HEK293 (cell line): ENCODE data around the gene ARHGEF4.
A peak's percentile ranks its signal among the peaks of the same experiment; 100 is the strongest.
"Not testable (repeated sequence)": the region's sequence is repeated elsewhere in the genome, so short reads cannot be mapped to it uniquely, and the experiment has no call there.

ENCODE experiments used
- CTCF ChIA-PET: fragments of 350-600 bp; formaldehyde crosslinking; extraction: SDS; loops from one replicate; lab custom pipeline; 2021; ENCODE audit warnings: antibody characterized with exemption; lab: Yijun Ruan, JAX
- POLR2A ChIA-PET: fragments of 300-600 bp; formaldehyde crosslinking; extraction: SDS; loops from one replicate; lab custom pipeline; 2020; ENCODE audit warnings: antibody characterized with exemption, inconsistent platforms; lab: Yijun Ruan, JAX
- H3K27ac ChIP-seq: fragments of 200-500 bp; sonication (Bioruptor generic); 2 replicates; pipeline ENCODE4 v1.5.1; 2014; ENCODE audit warnings: low read depth, low read length, control low read depth, inconsistent platforms; ENCODE audit errors: extremely low read depth
- H3K36me3 ChIP-seq, 2 experiments: fragments of 200-500 bp in 1 of 2; sonication (Bioruptor generic) in 1 of 2; 1 replicate in 1 of 2; 2 replicates in 1 of 2; pipeline ENCODE4 v1.5.1; 2014 to 2017; ENCODE audit warnings: inconsistent platforms in 2 of 2, low read length in 2 of 2; ENCODE audit not compliant: control insufficient read depth in 2 of 2, insufficient read depth in 1 of 2
- H3K4me1 ChIP-seq: fragments of 200-500 bp; sonication (Bioruptor generic); 2 replicates; pipeline ENCODE4 v1.5.1; 2014; ENCODE audit warnings: mild to moderate bottlenecking, low read length, inconsistent platforms; ENCODE audit not compliant: control insufficient read depth, insufficient read depth
- H3K4me3 ChIP-seq: 2 replicates; pipeline ENCODE4 v1.5.1; 2011; ENCODE audit warnings: low read depth, mild to moderate bottlenecking, control low read depth, low read length, moderate library complexity
- H3K9me3 ChIP-seq: fragments of 200-500 bp; sonication (Bioruptor generic); 2 replicates; pipeline ENCODE4 v1.5.1; 2014; ENCODE audit warnings: low read depth, low read length, inconsistent platforms; ENCODE audit not compliant: control insufficient read depth, insufficient read depth
- HIC1 ChIP-seq: fragments of 450-650 bp; formaldehyde crosslinking; IDR thresholded peaks from 2 replicates; pipeline ENCODE4 v1.5.1; 2016; ENCODE audit warnings: missing biosample characterization, missing genetic modification characterization
- INSM2 ChIP-seq: fragments of 450-650 bp; formaldehyde crosslinking; IDR thresholded peaks from 2 replicates; pipeline ENCODE4 v1.5.1; 2016; ENCODE audit warnings: missing biosample characterization, missing genetic modification characterization
- KLF16 ChIP-seq: fragments of 450-650 bp; formaldehyde crosslinking; IDR thresholded peaks from 2 replicates; pipeline ENCODE4 v1.5.1; 2017; ENCODE audit warnings: missing biosample characterization, missing genetic modification characterization
- OVOL3 ChIP-seq: fragments of 450-650 bp; formaldehyde crosslinking; IDR thresholded peaks from 2 replicates; pipeline ENCODE4 v1.5.1; 2016; ENCODE audit warnings: missing biosample characterization, missing genetic modification characterization
- PATZ1 ChIP-seq: fragments of 450-650 bp; formaldehyde crosslinking; IDR thresholded peaks from 2 replicates; pipeline ENCODE4 v1.5.1; 2016; ENCODE audit warnings: missing biosample characterization, missing genetic modification characterization
- REST ChIP-seq: fragments of 450-650 bp; formaldehyde crosslinking; IDR thresholded peaks from 2 replicates; pipeline ENCODE4 v1.5.1; 2016; ENCODE audit warnings: missing biosample characterization, missing genetic modification characterization
- ZBTB17 ChIP-seq: fragments of 450-650 bp; formaldehyde crosslinking; IDR thresholded peaks from 2 replicates; pipeline ENCODE4 v1.5.1; 2016; ENCODE audit warnings: missing biosample characterization, missing genetic modification characterization
- ZNF121 ChIP-seq: fragments of 450-650 bp; formaldehyde crosslinking; IDR thresholded peaks from 2 replicates; pipeline ENCODE4 v1.5.1; 2016; ENCODE audit warnings: missing biosample characterization, missing genetic modification characterization
- ZNF174 ChIP-seq: fragments of 450-650 bp; formaldehyde crosslinking; IDR thresholded peaks from 2 replicates; pipeline ENCODE4 v1.5.0; 2017; ENCODE audit warnings: missing biosample characterization, mild to moderate bottlenecking, missing genetic modification characterization
- ZNF214 ChIP-seq: fragments of 450-650 bp; formaldehyde crosslinking; IDR thresholded peaks from 2 replicates; pipeline ENCODE4 v1.5.1; 2017; ENCODE audit warnings: missing biosample characterization, mild to moderate bottlenecking, missing genetic modification characterization, borderline replicate concordance
- ZNF37A ChIP-seq: fragments of 450-650 bp; IDR thresholded peaks from 2 replicates; pipeline ENCODE4 v1.5.1; 2018; ENCODE audit warnings: missing biosample characterization, missing genetic modification characterization
- ZNF404 ChIP-seq: fragments of 450-650 bp; formaldehyde crosslinking; IDR thresholded peaks from 2 replicates; pipeline ENCODE4 v1.5.1; 2017; ENCODE audit warnings: missing biosample characterization, missing genetic modification characterization
- ZNF426 ChIP-seq: fragments of 450-650 bp; formaldehyde crosslinking; IDR thresholded peaks from 2 replicates; pipeline ENCODE4 v1.5.1; 2017; ENCODE audit warnings: missing biosample characterization, missing genetic modification characterization, mild to moderate bottlenecking, inconsistent platforms, moderate library complexity
- ZNF433 ChIP-seq: fragments of 450-650 bp; formaldehyde crosslinking; IDR thresholded peaks from 2 replicates; pipeline ENCODE4 v1.5.1; 2016; ENCODE audit warnings: missing biosample characterization, missing genetic modification characterization, low read depth
- ZNF501 ChIP-seq: fragments of 450-650 bp; formaldehyde crosslinking; IDR thresholded peaks from 2 replicates; pipeline ENCODE4 v1.5.1; 2016; ENCODE audit warnings: missing biosample characterization, missing genetic modification characterization
- ZNF571 ChIP-seq: fragments of 450-650 bp; formaldehyde crosslinking; IDR thresholded peaks from 2 replicates; pipeline ENCODE4 v1.5.0; 2017; ENCODE audit warnings: missing biosample characterization, missing genetic modification characterization
- ZNF768 ChIP-seq: fragments of 450-650 bp; formaldehyde crosslinking; IDR thresholded peaks from 2 replicates; pipeline ENCODE4 v1.5.1; 2018; ENCODE audit warnings: missing biosample characterization, mild to moderate bottlenecking, missing genetic modification characterization
- ZNF777 ChIP-seq: fragments of 450-650 bp; formaldehyde crosslinking; IDR thresholded peaks from 2 replicates; pipeline ENCODE4 v1.5.1; 2017; ENCODE audit warnings: missing biosample characterization, missing genetic modification characterization, borderline replicate concordance
- ZNF843 ChIP-seq: fragments of 450-650 bp; formaldehyde crosslinking; IDR thresholded peaks from 2 replicates; pipeline ENCODE4 v1.5.1; 2016; ENCODE audit warnings: missing biosample characterization, missing genetic modification characterization

ARHGEF4 gene

GRCh38 chr2:131067465-131068125 lies 230.9 kb downstream of the ARHGEF4 start (continued):
- no peak for TF ChIP-seq REST (tag by site-specific recombination)
- no peak for TF ChIP-seq PATZ1

GRCh38 chr2:131068172-131068571 lies 231.5 kb downstream of the ARHGEF4 start:
- H3K27ac ChIP-seq, CTCF ChIA-PET, H3K4me3 ChIP-seq, H3K9me3 ChIP-seq: not testable (repeated sequence)
- peak; percentile 60; the same call in 1 of the 2 replicates for TF ChIP-seq ZNF121 (tag by site-specific recombination)
- TF ChIP-seq, all 188 proteins: peak for 1; not testable (repeated sequence) for 187
- Histone ChIP-seq H3K4me1 (peaks cover 11% of the 10 kb centered on the region), H3K36me3 (peaks cover 50 to 78% of the 10 kb centered on the region in 2 experiments)
- POLR2A ChIA-PET: not testable (repeated sequence)

- POLR2A ChIA-PET, H3K4me3 ChIP-seq: not testable (repeated sequence)
Measured at GRCh38 chr2:131075578-131075977, 238.9 kb downstream of the ARHGEF4 start.

GRCh38 chr2:131076707-131077106 lies 240.0 kb downstream of the ARHGEF4 start:
- CTCF ChIA-PET: no interaction called here

More at GRCh38 chr2:131075578-131075977, 238.9 kb downstream of the ARHGEF4 start:
- H3K9me3 ChIP-seq, CTCF ChIA-PET, H3K27ac ChIP-seq, H3K4me1 ChIP-seq: not testable (repeated sequence)
- peaks cover 36 to 97% of the 10 kb centered on the region in 2 experiments for H3K36me3 ChIP-seq

More at GRCh38 chr2:131076707-131077106, 240.0 kb downstream of the ARHGEF4 start:
- Histone ChIP-seq H3K4me1 (no peaks in the 10 kb centered on the region), H3K4me3 (no peak overlapping the region), H3K27ac (no peak overlapping the region), H3K36me3 (peaks cover 40 to 97% of the 10 kb centered on the region in 2 experiments), H3K9me3 (no peaks in the 10 kb centered on the region)
- POLR2A ChIA-PET: interaction anchor here (0.7 to 0.8 kb wide), 2 partner anchors 14 to 404 kb away, joined by 3 to 5 read pairs; no protein-coding TSS in a partner anchor
- TF ChIP-seq ZNF37A (no peak), ZNF768 (no peak), ZBTB17 (tag by site-specific recombination) (no peak), ZNF843 (no peak), ZNF174 (tag by site-specific recombination) (no peak), ZNF404 (tag by site-specific recombination) (no peak), ZNF433 (tag by site-specific recombination) (no peak), ZNF214 (tag by site-specific recombination) (no peak), ZNF777 (tag by site-specific recombination) (no peak), ZNF501 (tag by site-specific recombination) (no peak), ZNF426 (tag by site-specific recombination) (no peak), HIC1 (tag by site-specific recombination) (no peak), OVOL3 (no peak), ZNF571 (tag by site-specific recombination) (no peak), INSM2 (no peak), KLF16 (tag by site-specific recombination) (no peak)
